Lung (tissue), 12 donors: ENCODE results near the gene BCL2L1. TPM values are rescaled to one million over a fixed set of nuclear protein-coding genes. Genes with fewer than 3 reads are reported as not detected.
A peak's percentile ranks its signal among the peaks of the same experiment; 100 is the strongest.

ENCODE experiments used
- ATAC-seq: fragments of 200-7000 bp; cut with Tn5 transposase; one replicate; pipeline ENCODE4 v1.9.1; 2020; ENCODE audit warnings: moderate number of reproducible peaks; ENCODE audit not compliant: insufficient read depth, low FRiP score
- DNase-seq, 3 donors: peaks; one replicate each; pipeline ENCODE4 v3.0.0-alpha.2; 2013 to 2017
- H3K27ac ChIP-seq, 2 donors: one replicate each; pipeline ENCODE4 v1.5.1; 2013; ENCODE audit warnings: mild to moderate bottlenecking in 2 of 2, moderate library complexity in 2 of 2, control low read depth in 1 of 2, inconsistent platforms in 1 of 2, low read depth in 1 of 2, low read length in 1 of 2
- H3K27me3 ChIP-seq, 3 donors: one replicate each; pipeline ENCODE4 v1.5.1; 2013; ENCODE audit warnings: low read length in 2 of 3; ENCODE audit not compliant: control insufficient read depth in 3 of 3, insufficient read depth in 3 of 3
- H3K36me3 ChIP-seq, 4 donors: one replicate each; pipeline ENCODE4 v1.5.1; 2013; ENCODE audit warnings: low read length in 4 of 4, mild to moderate bottlenecking in 1 of 4, moderate library complexity in 1 of 4; ENCODE audit not compliant: control insufficient read depth in 4 of 4, insufficient read depth in 4 of 4
- H3K4me1 ChIP-seq, 5 donors: one replicate each; pipeline ENCODE4 v1.5.1; 2013; ENCODE audit warnings: low read length in 5 of 5, mild to moderate bottlenecking in 2 of 5, moderate library complexity in 1 of 5; ENCODE audit not compliant: control insufficient read depth in 5 of 5, insufficient read depth in 5 of 5
- H3K4me3 ChIP-seq: one replicate; pipeline ENCODE4 v1.5.1; 2013; ENCODE audit warnings: mild to moderate bottlenecking, control low read depth, moderate library complexity
- H3K9ac ChIP-seq, 2 donors: one replicate each; pipeline ENCODE4 v1.5.1; 2013; ENCODE audit warnings: low read length in 2 of 2, control low read depth in 1 of 2; ENCODE audit not compliant: insufficient read depth in 1 of 2
- H3K9me3 ChIP-seq, 4 donors: one replicate each; pipeline ENCODE4 v1.5.1; 2013; ENCODE audit warnings: low read length in 3 of 4, mild to moderate bottlenecking in 1 of 4, moderate library complexity in 1 of 4; ENCODE audit not compliant: control insufficient read depth in 4 of 4, insufficient read depth in 3 of 4
- CTCF ChIP-seq: IDR thresholded peaks from 2 replicates; pipeline ENCODE4 v1.5.1; 2012; ENCODE audit warnings: mild to moderate bottlenecking; ENCODE audit errors: control extremely low read depth, extremely low read depth
- WGBS, 2 donors: extraction: QIAGEN DNeasy Blood & Tissue Kit; methylation state at CpG; one replicate each; pipeline ENCODE4 v1.1.7; 2013; 5-methylcytosine and 5-hydroxymethylcytosine counted together
- polyA plus RNA-seq, 2 donors: library from polyadenylated mRNA; stranded (reverse); fragments of 200-250 nt; gene quantifications; one replicate each; pipeline ENCODE4 v1.2.1, GENCODE V29; 2013
- total RNA-seq, 2 donors: library from RNA; depleted of rRNA in 1 of 2; stranded (reverse); fragments of >200 nt in 1 of 2; gene quantifications; one replicate each; pipeline ENCODE4 v1.2.1, GENCODE V29; 2014 to 2021
- donor health status: control.
- donor health status: control.
- donor health status: Bipolar disorder and iron deficiency.
- donor health status: healthy.
- donor health status: DM: yes; HTN: yes; CAD: no.

The BCL2L1 gene
- total and polyA plus RNA-seq, 4 donors, result 107 to 150 (median 117) TPM

- Histone ChIP-seq H3K27ac (peak overlapping the region in 1 of 2 donors; percentile 59), H3K36me3 (peaks cover 3 to 23% (median 6%) of the 10 kb centered on the region in 4 donors), H3K27me3 (no peaks in the 10 kb centered on the region), H3K4me1 (peaks cover 0 to 41% (median 8%) of the 10 kb centered on the region in 5 donors), H3K9ac (no peak overlapping the region), H3K9me3 (no peaks in the 10 kb centered on the region), H3K4me3 (no peak overlapping the region)
- DNase-seq, result no peak
- 82 to 85% methylated on average over 7 of the region's 7 CpGs for WGBS, 2 donors
- ATAC-seq, result no peak
- no peak for TF ChIP-seq CTCF
Observed at GRCh38 chr20:31680286-31681127, 42.2 kb downstream of the BCL2L1 start.

GRCh38 chr20:31679357-31680285 lies 43.0 kb downstream of the BCL2L1 start:
- TF ChIP-seq CTCF, result no peak
- no peak overlapping the region for H3K9ac ChIP-seq
- H3K27ac ChIP-seq, result peak overlapping the region in 1 of 2 donors; percentile 3
- no peaks in the 10 kb centered on the region for H3K9me3 ChIP-seq
- H3K4me3 ChIP-seq, result no peak overlapping the region
- DNase-seq, result no peak
- peaks cover 3 to 19% (median 6%) of the 10 kb centered on the region in 4 donors for H3K36me3 ChIP-seq
- peaks cover 0 to 49% (median 13%) of the 10 kb centered on the region in 5 donors for H3K4me1 ChIP-seq
- H3K27me3 ChIP-seq, result no peaks in the 10 kb centered on the region
- 84 to 92% methylated on average over 9 of the region's 9 CpGs for WGBS, 2 donors
- no peak for ATAC-seq

DNA sequence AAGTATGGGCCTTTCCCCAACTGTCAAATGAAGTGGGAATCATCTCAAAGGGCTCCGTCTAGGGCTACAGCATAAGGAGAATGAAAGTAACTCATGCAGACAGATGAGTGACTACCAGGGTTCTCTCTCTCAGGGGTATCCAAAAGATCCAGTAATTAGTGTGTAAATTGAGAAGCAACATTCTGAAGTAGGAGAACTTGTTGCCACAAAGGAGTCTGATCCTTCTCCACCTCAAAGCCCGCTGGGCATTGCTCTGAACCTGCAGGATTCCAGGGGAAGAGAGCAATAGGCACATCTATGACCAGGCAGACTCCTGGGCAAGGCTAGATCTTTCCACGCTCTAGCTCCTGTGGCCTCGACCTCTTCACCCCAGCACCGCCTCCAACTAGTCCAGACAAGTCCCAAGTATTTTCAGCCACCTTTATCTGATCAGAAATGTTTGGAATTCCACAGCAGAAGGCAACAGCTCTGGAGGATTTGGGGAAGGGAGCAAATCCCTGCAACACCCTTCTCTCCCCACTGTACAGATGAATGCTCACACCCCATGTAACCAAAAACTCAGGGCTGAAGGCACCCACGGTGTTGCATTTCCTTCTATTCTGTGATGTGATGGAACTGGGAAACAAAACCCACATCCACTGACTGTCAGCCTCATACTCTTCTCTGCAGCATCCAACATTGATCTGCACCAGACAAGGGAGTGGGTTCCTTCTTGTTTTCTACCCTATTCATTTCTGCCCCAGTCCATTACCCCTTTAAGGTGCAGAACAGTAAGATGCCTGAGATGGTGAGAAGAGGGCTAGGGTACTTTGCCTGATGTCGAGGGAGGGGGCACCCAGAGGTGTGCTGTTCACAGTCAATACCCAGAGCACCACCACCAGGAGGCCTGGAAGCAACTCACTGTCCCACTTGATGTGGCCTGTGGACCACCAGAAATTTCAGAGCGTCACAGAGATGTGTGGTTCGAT lies 44.0 kb downstream of the BCL2L1 start:
- Histone ChIP-seq H3K36me3 (peaks cover 3 to 13% (median 6%) of the 10 kb centered on the region in 4 donors), H3K9ac (peak overlapping the region in 1 of 2 donors; percentile 16), H3K9me3 (no peaks in the 10 kb centered on the region), H3K4me1 (peaks cover 0 to 59% (median 13%) of the 10 kb centered on the region in 5 donors), H3K27ac (peak overlapping the region in 1 of 2 donors; percentile 57), H3K4me3 (no peak overlapping the region), H3K27me3 (no peaks in the 10 kb centered on the region)
- DNase-seq, result no peak
- WGBS, 2 donors, result 69 to 86% methylated on average over 9 of the region's 9 CpGs
- no peak for ATAC-seq
- no peak for TF ChIP-seq CTCF
